HG03571 (cell line): ENCODE data around the gene PROK1.
"Not testable (repeated sequence)": the region's sequence is repeated elsewhere in the genome, so short reads cannot be mapped to it uniquely, and the experiment has no call there.

Experiments used
- ATAC-seq: cut with Tn5 transposase; IDR thresholded peaks from one replicate; pipeline ENCODE4 v1.9.1; 2021; ENCODE audit not compliant: unreplicated experiment

PROK1 gene

GRCh38 chr1:110433213-110433612 is 17.7 kb upstream of the PROK1 start:
- no peak for ATAC-seq

GRCh38 chr1:110433803-110434202 is 17.1 kb upstream of the PROK1 start:
- ATAC-seq = no peak

- ATAC-seq = no peak
Measured at GRCh38 chr1:110434946-110435345, 16.0 kb upstream of the PROK1 start.

GRCh38 chr1:110436635-110437034 is 14.3 kb upstream of the PROK1 start:
- ATAC-seq = no peak

- not testable (repeated sequence) for ATAC-seq
Measured at GRCh38 chr1:110437645-110438299, 13.2 kb upstream of the PROK1 start.

GRCh38 chr1:110438893-110439292 is 12.1 kb upstream of the PROK1 start:
- no peak for ATAC-seq

- ATAC-seq = not testable (repeated sequence)
Measured at GRCh38 chr1:110439873-110440272, 11.1 kb upstream of the PROK1 start.

- ATAC-seq = no peak
Measured at GRCh38 chr1:110440877-110441276, 10.1 kb upstream of the PROK1 start.

- ATAC-seq = no peak
Measured at GRCh38 chr1:110441888-110442287, 9.1 kb upstream of the PROK1 start.

GRCh38 chr1:110443451-110443850 is 7.5 kb upstream of the PROK1 start:
- ATAC-seq = no peak

- ATAC-seq = no peak
Measured at GRCh38 chr1:110444561-110444960, 6.4 kb upstream of the PROK1 start.

GRCh38 chr1:110449661-110450651 is 993 bp upstream of the PROK1 start:
- no peak for ATAC-seq

GRCh38 chr1:110452330-110452729 is 1.4 kb downstream of the PROK1 start:
- no peak for ATAC-seq

- no peak for ATAC-seq
Measured at GRCh38 chr1:110453829-110454228, 2.9 kb downstream of the PROK1 start.

- ATAC-seq = no peak
Measured at GRCh38 chr1:110454328-110454727, 3.4 kb downstream of the PROK1 start.

- no peak for ATAC-seq
Measured at GRCh38 chr1:110455151-110455550, 4.2 kb downstream of the PROK1 start.

GRCh38 chr1:110457206-110457605 is 6.3 kb downstream of the PROK1 start:
- no peak for ATAC-seq

GRCh38 chr1:110460253-110461220 is 9.6 kb downstream of the PROK1 start:
- ATAC-seq = no peak

- ATAC-seq = no peak
Measured at GRCh38 chr1:110462093-110462492, 11.1 kb downstream of the PROK1 start.

GRCh38 chr1:110462964-110463363 is 12.0 kb downstream of the PROK1 start:
- ATAC-seq = no peak

- no peak for ATAC-seq
Measured at GRCh38 chr1:110463725-110464124, 12.8 kb downstream of the PROK1 start.
